GM18499 (cell line): Measurements from ENCODE around the gene GRID1.

Experiments used
- ATAC-seq: cut with Tn5 transposase; IDR thresholded peaks from one replicate; pipeline ENCODE4 v1.9.1; 2021; ENCODE audit warnings: moderate number of reproducible peaks; ENCODE audit not compliant: insufficient read depth, unreplicated experiment

Gene GRID1

DNA sequence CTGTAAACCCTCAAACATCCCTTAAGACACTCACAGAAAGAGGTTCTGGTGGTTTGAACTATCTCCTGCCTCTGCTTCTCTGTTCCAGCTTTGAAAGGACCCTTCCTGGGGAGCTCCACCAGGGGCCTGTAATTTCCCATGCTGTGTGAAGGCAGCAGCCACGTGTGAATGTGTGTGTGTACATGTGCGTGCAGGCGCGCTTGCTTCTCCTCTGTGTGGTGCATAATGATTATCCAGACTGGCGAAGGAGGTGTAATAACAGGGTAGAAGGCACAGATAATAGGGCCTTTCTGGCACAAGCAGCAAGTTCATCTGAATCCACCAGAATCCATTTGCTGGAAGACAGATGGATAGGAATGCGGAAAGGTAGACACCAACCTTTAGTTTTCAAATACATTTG lies 466.5 kb downstream of the GRID1 start:
- no peak for ATAC-seq

DNA sequence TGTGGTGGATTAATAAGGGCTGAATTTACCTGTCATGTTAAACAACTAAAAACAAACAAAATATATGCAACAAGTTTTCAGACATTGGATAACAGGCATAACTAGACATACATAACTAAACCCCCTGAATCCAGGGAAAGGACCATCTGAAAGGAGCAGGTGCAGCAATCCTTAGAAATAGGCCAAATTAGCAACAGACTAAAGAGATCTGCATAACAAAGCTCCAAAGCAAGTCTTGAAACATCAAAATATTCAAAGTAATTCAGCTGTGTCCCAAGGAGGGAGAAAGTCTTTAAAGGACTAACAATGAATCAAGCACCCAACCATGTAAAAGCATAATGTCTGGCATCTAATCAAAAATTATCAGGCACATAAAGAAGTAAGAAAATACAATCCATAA lies 475.1 kb downstream of the GRID1 start:
- no peak for ATAC-seq

DNA sequence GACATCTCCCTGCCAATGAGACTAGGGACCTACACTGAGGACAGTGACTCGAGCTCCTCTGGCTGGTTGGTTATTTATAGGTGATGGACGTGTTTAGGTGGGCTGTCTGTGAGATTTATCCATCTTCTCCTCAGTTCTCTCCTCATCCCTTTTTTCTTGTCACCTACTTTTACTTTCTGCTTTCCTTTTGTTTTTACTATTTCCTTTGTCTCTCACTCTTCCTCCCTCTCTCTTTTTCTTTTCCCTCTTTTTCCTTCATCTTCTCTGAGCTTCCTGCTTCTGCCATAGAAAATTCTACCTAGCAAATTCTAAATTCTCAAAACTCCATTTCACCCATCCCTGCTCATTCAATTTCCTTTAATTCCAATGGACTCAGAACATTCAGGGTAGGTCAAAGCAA lies 478.0 kb downstream of the GRID1 start:
- no peak for ATAC-seq

DNA sequence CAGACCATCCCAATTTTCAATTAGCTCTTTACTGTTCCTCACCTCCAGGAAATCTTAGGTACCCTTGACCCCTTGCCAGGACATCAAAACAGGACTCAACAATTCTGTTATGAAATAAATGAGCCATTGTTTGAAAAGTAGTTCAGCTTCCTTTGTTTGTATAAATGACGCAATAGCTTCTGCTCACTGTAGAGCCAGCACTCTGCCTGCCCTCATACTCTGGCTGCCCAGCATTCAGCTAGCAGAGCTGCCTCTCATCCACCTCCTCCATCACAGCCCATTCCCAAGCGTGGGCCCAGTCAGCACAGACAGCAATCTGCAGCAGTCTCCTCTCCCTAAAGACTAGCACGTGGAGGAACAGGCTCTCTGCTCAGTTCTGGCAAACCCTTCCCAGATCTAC lies 478.6 kb downstream of the GRID1 start:
- ATAC-seq = no peak

DNA sequence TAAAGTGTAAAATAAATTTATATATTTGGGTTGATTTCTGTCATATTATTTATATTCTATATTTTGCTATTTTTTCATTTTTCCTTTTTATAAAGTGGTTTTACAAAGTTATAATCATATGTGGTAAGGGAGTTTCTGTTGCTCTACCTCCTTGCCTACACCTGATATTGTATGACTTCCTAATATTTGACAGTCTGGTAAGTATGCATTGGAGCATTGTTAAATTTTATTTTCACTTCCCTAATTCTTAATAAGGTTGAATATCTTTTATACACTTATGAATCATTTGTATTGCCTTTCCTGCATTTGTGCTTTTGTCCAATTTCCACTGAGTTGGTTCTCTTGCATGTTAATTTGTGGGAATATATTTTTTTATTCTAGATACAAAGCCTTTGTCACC lies 492.4 kb downstream of the GRID1 start:
- no peak for ATAC-seq

DNA sequence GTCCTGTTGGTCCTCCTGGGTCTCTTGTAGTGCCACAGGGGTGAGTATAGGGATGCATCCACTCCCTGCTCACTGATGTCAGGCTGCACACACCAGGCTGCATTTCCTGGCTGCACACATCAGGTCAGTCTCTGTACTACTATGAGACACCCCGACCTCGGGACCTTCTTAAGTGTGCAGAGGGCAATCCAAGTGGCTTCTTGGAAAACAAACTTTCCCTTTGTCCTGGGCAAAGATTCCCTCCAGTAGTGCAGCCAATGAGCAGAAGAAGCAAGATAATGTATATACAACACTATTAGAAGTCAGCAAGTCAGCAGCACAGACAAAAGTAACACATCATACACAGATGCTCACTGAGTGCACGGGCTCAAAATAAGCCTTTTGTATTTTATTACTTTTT lies 493.5 kb downstream of the GRID1 start:
- no peak for ATAC-seq

DNA sequence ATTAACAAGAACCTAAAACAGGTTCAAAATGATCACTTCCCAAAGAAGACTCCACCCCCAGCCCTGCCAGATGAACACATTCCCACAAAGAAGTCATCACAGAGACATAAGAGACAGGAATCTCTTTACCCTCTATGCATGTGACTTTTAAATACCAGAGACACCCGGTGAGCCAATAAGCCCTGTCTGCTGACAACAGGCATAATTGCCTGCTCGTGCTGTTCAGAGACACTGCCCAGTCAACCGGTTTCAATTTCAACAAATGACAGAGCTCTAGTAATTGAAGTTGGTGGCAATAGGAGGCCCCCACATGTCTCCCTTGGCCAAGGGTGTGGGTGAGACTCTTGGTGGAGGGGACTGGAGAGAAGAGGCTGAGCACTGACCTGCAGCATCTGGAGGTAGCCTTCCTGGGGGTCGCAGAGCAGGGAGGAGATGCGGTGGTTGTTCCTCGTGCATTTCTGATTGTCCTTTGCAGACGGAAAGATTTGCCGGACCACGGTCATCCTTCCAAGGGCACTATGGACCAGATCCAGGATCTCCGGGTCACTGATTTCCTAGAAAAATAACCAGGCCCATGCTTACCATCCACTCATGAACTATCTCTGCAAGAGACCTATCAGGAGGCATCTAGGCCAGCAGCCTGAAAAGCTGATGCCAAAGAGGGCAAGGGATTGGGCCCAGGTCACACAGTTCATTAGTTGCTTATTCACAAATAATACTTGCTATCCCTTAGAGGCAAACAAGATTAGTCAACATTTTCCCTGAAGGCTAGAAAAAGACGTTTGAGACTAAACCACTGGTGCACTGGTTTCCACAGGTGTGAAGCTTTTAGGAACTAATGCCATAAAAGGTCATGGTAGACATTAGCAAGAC lies 497.7 kb downstream of the GRID1 start:
- no peak for ATAC-seq

DNA sequence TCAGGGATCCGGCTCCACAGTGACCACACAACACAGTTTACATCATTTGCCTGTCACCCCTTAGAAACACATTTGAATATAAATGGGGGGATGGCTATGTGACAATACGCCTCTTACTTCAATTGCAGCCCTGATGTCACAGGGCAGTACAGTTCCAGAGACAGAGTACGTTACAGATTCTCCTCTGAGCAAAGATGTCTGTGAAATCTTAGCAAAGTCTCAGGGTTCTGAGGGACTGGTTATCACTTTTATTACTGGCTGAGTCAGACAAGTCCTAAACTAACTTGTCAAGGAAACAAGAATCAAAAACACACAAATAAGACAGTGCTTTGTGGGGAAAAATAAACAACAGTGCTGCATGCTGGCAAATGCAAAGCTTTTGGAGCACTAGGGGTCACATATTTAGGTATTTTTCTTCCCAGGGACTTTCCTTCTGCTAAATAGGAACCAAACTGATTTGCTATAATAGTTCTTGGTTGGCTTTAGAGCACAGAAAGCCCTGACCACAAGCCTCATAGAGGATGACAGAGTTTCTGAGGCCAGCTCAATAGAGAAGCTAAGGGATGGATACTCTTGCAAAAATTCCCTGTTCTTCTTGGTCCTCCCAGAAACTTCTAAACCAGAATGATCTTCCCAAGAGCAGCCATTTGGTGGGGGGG lies 501.6 kb downstream of the GRID1 start:
- no peak for ATAC-seq

DNA sequence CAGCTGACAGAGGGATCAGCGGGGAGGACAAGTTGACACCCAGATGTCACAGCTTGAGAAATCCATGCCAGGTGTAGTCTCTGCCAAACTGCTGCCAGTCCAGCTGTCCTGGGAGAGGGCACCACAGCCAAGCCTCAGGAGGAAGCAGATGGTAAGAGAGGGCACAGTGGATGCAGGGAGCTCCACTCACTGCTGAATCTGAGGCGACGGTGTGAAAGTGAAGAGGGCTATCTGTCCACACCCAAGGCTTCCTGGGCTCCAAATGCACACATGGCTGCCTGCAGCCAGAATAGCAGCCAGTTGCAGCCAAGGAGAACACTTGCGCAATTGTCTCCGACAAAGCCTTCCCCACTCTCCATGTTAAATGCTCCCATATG lies 502.4 kb downstream of the GRID1 start:
- no peak for ATAC-seq

DNA sequence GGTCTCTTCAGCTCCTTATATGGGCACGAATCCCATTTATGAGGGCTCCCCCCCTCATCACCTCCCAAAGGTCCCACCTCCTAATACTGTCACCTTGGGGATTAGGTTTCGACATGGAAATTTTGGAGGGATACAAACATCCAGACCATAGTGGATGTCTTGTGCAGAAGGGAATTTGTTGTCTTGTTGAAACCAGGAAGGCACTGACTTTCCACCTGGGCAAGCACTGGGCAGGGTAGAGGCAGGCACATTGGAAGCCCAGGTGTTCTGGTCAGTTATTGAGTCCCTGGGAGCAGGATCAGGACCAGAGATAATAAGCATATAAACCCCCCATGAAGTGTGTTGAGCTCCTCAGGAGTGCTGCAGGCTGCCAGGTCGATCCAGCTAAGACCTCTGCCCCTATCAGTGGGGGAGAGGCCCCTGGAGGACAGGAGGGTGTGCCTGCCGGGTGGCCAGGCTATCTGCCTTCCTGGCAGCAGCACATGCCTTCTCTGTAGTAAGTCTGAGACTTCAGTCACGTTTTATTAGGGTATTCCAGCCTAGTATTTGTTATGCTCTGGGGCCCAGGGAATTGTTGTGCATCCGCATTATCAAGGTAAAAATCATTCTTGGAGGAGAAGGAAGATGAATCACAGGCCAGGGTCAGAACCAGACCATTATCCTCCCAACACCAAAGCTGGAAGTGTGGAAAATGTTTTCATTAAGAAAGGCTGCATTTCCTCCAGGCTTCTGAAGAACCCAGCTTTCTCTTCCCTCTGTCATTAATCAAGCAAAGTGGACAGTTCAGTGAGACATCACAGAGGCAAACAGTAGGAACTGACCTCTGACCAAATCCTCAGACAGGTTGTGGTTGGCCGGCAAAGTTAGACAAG lies 503.1 kb downstream of the GRID1 start:
- ATAC-seq = no peak

DNA sequence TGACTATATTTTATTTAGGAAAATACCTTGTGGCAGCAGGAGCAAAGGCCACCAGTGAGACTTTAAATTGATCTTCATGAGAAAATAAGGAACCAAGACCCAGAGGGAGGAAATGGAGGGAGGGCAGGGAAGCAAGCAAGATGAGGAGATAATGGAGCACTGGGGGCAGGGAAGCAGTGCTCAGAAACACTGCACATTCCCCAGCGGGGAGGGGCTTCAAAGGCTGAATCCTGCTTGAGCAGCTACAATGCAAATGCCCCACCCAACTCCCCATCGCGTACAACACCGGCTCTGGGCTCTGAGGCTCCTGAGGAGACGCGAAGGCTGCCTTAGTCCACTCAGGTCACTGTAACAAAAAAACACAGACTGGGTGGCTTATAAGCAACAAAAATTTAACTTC lies 503.8 kb downstream of the GRID1 start:
- ATAC-seq = no peak

DNA sequence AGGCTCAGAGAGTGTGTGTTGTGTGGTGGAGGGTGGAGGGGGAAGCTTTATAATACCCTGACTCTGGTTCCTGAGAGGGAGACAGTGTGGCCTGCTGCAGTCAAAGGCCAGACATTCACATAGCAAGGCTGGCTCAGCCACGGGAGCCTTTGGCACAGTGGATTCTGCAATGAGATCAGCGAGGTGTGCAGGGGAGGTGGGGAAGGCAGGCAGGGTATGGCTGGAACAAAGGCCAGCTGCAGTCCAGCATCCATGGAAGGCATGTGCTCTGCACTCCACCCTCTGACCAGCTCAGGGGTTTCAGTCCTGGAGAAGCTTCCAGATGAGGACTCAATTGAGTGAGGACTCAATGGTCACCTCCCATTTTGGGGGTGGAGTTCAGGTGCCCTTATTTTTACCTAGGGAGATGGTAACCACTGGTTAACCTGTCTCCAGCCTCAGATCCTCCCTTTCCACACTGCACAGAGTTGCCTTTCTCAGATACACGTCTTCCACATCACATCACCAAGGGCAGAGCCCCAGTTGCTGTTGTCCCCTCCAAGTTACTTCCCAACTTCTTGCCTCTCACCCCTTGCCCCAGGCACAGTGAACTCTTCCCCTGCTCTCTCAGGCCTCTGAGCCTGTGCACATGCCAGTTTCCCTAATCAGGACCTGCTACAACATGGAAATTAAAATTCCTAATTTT lies 504.9 kb downstream of the GRID1 start:
- ATAC-seq = no peak

DNA sequence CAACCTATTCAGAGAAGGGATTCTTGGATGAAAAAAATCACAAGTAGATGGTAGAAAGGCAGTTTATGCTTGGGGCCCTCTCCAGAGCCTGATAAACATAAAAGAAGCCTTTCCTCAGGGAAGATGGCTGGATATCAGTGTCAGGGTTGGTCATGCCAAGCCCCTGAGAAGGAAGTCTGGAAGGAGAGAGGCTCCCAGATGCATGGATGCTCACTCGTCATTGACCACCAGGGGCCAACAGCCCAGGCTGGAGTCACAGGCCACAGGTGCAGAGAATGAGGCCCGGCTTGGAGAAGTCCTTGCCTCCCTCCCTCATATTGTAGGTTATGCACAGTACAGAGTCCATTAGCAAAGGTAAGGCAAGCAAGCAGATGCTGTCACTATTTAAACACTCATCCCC lies 506.7 kb downstream of the GRID1 start:
- no peak for ATAC-seq

DNA sequence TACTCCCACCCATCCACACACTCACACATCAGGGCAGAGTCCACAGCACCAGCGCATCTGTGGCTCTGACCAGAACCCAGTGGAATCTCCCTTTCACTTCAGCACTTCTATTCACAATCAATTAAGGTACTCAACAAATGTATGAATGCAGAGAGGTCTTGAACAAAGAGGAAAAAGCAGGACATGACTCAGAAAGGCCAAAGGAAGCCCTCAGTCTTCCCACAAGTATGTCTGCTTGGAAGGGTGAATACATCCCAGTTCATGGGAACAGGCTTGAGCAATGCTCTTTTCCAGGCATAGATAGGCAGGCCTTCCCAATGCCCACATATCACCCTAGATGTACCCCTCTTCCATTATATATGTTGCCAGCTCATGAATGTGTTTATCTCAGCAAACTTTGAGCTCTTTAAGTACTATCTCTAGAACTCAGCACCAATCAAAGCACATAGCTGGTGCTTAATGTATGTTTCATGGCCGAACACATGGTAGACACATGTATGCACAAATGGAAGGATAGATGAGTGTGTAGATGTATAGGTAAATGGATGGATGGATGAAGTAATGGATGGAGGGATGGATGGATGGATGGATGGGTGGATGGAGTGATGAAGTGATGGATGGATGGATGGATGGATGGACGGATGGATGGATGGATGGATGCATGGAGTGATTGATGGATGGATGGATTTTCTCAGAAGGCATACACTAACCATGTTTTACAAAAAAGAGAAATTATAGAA lies 507.6 kb downstream of the GRID1 start:
- no peak for ATAC-seq

DNA sequence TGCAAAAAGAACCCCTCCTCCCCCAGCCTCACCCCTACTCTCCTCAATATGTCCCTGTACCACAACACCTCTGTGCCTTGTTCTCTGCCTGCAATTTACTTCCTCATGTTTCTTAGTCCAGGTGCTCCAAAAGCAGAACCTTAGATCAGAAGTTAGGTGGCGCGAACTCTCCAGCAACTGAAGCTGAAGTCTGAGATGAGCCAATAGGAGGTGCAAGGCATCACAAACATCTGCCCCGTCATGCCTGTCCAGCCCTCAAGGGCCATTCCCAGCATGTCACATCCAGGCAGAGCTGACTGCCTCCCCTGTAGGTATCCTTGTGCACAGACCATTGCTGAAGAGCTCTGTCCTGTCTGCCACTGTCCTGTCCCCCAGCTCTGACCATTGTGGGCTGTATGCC lies 508.8 kb downstream of the GRID1 start:
- no peak for ATAC-seq

DNA sequence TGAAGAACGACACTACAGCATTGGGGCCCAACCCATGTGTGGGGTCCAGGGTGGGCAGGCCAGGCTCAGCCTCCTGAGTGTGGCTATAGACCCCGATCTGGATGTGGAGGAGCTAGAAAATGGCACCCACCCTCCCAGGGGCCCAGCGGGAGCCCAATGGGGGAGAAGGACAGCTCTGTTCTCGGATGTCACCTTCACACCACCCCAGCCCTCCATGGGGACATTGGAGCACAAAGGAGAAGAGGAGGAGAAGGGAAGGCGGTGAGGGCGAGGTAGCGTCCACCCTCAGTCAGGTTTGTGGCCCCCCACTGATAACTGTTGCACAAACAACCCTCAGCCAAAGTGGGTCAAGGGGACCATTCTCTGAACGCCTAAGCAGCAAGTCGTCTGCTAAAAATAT lies 509.3 kb downstream of the GRID1 start:
- no peak for ATAC-seq

DNA sequence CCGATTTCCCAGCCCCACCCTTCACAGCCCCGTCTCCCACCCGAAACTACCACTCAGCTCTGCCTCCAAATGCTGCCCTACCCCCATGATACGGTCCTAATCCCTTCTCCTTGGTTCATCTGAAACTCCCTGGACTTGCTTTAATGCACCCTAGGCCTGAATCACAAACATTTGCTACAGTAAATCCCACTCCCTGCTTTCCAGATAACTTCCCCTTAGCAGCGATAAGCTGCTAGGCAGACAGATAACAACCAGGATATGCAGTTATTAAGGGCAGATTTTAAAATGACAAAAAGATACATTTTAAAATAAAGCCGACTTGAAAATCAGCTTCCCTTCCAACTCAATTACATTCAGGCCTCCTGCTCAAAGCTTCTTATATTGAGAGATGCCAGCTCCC lies 514.7 kb downstream of the GRID1 start:
- no peak for ATAC-seq

DNA sequence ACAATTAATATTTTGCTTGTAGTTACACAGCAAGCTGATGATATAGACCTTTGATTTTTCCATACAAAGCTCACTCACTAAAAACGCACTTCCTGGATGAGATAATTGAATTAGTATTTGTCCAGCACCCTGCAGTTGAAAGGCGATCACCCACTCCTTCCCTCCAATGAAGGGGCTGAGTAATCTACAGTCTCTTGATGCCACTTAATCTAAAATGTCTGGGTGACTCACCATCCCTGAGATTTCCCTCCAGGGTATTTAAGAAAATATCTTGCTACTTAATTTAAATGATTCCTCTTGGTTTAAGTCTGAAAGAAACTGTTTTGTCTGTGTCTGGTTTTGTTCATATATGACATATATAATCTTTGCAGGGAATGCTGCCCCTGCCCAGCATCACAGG lies 515.3 kb downstream of the GRID1 start:
- ATAC-seq = no peak

DNA sequence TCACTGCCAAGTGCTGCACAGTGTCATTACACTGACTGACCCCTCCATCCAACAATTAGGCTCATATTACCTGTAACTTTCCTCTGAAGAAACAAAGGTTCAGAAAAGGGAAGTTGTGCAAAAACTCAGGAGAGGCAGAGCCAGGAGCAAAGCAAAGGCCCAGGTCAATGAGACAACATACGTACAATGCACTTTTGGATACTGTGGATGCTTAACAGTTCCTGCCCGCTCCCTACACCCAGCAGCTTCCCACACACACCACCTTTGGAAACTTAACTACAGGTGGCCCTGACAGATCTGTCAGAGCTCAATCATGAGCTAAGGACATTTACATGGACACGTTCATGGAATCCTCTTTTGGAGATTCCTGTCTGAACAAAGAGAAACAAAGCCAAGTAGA lies 515.9 kb downstream of the GRID1 start:
- ATAC-seq = no peak

DNA sequence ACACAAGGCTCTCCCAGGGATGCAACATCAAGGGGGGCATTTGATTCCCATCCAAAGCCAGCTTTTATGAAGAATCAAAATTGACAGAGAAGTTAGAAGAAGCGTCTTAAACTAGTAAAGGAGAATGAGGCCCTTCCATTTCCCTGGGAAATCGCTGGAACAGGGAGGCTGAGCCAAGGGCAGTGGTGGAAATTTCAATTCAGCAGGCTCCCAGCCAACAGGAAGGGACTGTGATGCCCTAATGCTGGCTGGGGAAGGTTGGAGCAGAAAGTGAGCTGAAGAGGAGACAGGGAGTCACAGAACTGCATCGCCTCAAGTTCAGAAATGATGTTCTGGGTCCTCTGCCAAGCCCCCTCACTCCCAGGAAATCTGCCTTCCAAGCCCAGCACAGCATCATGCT lies 517.3 kb downstream of the GRID1 start:
- ATAC-seq = no peak
